Smooth muscle cell (in vitro differentiated cells): ENCODE measurements around the gene GAP43. TPM values are rescaled to one million over a fixed set of nuclear protein-coding genes. Genes with fewer than 3 reads are reported as not detected.

ENCODE experiments used
- DNase-seq: peaks from one replicate; lab custom pipeline; 2025; ENCODE audit not compliant: unreplicated experiment; lab: John Stamatoyannopoulos, UW
- H2AFZ ChIP-seq: fragments of 200-600 bp; sonication (generic); 2 replicates; pipeline ENCODE4 v1.6.0; 2016; ENCODE audit warnings: antibody characterized with exemption, low read depth, mild to moderate bottlenecking
- H3F3A ChIP-seq: fragments of 200-600 bp; sonication (generic); 2 replicates; pipeline ENCODE4 v1.6.0; 2017; ENCODE audit warnings: antibody characterized with exemption, low read depth
- H3K27ac ChIP-seq: fragments of 200-600 bp; sonication (generic); 2 replicates; pipeline ENCODE4 v1.5.1; 2016; ENCODE audit warnings: low read depth, mild to moderate bottlenecking
- H3K27me3 ChIP-seq: fragments of 200-600 bp; sonication (generic); 2 replicates; pipeline ENCODE4 v1.6.1; 2016; ENCODE audit warnings: low read depth, mild to moderate bottlenecking
- H3K36me3 ChIP-seq: fragments of 200-600 bp; sonication (generic); 2 replicates; pipeline ENCODE4 v1.5.1; 2016; ENCODE audit warnings: low read depth
- H3K4me1 ChIP-seq: fragments of 200-600 bp; sonication (generic); 2 replicates; pipeline ENCODE4 v1.5.1; 2016; ENCODE audit warnings: low read depth
- H3K4me2 ChIP-seq: fragments of 200-600 bp; sonication (generic); 2 replicates; pipeline ENCODE4 v1.6.0; 2016; ENCODE audit warnings: mild to moderate bottlenecking
- H3K4me3 ChIP-seq: fragments of 200-600 bp; sonication (generic); 2 replicates; pipeline ENCODE4 v1.5.1; 2016; ENCODE audit warnings: mild to moderate bottlenecking
- H3K79me2 ChIP-seq: fragments of 200-600 bp; sonication (generic); 2 replicates; pipeline ENCODE4 v1.6.0; 2016; ENCODE audit warnings: low read depth, mild to moderate bottlenecking
- H3K9ac ChIP-seq: fragments of 200-600 bp; sonication (generic); 2 replicates; pipeline ENCODE4 v1.6.0; 2016; ENCODE audit warnings: low read depth
- H3K9me3 ChIP-seq: fragments of 200-600 bp; sonication (generic); replicated peaks from 2 replicates; pipeline ENCODE4 v1.5.1; 2016; ENCODE audit warnings: low read depth
- H4K20me1 ChIP-seq: fragments of 200-600 bp; sonication (generic); 2 replicates; pipeline ENCODE4 v1.6.0; 2016; ENCODE audit warnings: low read depth
- WGBS: methylation state at CpG from one replicate; pipeline ENCODE4 v1.1.7; 2016; ENCODE audit warnings: low lambda C conversion rate; 5-methylcytosine and 5-hydroxymethylcytosine counted together
- polyA plus RNA-seq: library from polyadenylated mRNA; unstranded; fragments of >200 nt; fragmentation: Nextera tagmentation; extraction: Ambion mirVana; gene quantifications from 2 replicates; pipeline ENCODE4 v1.2.1, GENCODE V29; 2016
- total RNA-seq: library from RNA; depleted of rRNA; stranded (reverse); fragments of >200 nt; gene quantifications from 2 replicates; pipeline ENCODE4 v1.2.3, GENCODE V29; 2014
- TF ChIP-seq, protein P1 (sequence below): fragments of 200-600 bp; sonication (generic); IDR thresholded peaks from 2 replicates; pipeline ENCODE4 v1.5.1; 2017; ENCODE audit warnings: borderline replicate concordance, mild to moderate bottlenecking, antibody characterized with exemption; ENCODE audit not compliant: insufficient read depth, poor library complexity, severe bottlenecking

GAP43 gene
- total and polyA plus RNA-seq, 2 experiments from 2014 or later, result 5.3 to 11.7 TPM

DNA sequence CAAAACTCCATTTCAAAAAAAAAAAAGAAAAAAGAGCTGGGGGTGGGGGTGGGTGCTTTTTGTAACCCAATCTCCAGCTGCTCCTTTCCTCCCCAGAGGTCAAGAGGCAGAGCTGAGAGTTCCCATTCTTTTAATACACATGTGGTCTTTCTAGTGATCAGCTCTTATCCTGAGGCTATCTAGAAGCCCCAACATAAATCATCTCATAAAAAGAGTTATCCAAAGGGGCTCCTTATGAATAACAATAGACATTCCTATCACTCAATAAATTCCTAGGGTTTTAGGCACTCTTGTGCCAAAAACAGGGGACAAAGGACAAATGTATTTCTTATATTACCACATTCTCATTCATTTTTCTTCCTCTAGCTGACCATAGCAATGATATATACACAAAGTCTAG is 25.1 kb upstream of the GAP43 start:
- Histone ChIP-seq H3K27me3 (no peaks in the 10 kb centered on the region), H3K4me3 (no peak overlapping the region), H3K4me2 (no peak overlapping the region), H3F3A (no peaks in the 10 kb centered on the region), H4K20me1 (no peaks in the 10 kb centered on the region), H3K9ac (no peak overlapping the region), H3K36me3 (no peaks in the 10 kb centered on the region), H2AFZ (no peak overlapping the region), H3K4me1 (no peaks in the 10 kb centered on the region), H3K9me3 (no peaks in the 10 kb centered on the region), H3K27ac (no peak overlapping the region), H3K79me2 (no peaks in the 10 kb centered on the region)
- DNase-seq, result no peak
- TF ChIP-seq, protein P1, sequence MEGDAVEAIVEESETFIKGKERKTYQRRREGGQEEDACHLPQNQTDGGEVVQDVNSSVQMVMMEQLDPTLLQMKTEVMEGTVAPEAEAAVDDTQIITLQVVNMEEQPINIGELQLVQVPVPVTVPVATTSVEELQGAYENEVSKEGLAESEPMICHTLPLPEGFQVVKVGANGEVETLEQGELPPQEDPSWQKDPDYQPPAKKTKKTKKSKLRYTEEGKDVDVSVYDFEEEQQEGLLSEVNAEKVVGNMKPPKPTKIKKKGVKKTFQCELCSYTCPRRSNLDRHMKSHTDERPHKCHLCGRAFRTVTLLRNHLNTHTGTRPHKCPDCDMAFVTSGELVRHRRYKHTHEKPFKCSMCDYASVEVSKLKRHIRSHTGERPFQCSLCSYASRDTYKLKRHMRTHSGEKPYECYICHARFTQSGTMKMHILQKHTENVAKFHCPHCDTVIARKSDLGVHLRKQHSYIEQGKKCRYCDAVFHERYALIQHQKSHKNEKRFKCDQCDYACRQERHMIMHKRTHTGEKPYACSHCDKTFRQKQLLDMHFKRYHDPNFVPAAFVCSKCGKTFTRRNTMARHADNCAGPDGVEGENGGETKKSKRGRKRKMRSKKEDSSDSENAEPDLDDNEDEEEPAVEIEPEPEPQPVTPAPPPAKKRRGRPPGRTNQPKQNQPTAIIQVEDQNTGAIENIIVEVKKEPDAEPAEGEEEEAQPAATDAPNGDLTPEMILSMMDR, result no peak

DNA sequence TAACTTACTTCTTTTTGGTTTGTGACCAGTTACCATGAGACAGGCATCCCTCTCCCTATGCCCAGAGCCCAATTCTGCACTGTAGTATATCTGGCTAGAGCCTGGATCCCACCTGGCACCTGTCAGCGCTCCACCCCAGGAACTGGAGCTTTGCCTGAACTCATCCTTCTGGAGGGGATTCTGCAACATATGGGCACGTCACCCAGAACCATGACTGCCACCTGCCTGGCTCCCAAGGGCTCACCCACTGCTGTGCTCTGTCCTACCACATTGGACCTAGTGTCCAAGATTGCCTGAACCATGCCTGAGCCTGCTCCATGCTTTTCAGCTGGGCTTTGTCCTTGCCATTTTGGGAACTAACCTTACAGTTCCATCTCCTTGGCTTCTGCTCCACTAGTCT is 21.1 kb upstream of the GAP43 start:
- H3K4me2 ChIP-seq, result no peak overlapping the region
- 97% methylated on average over 2 of the region's 2 CpGs for WGBS
- H3K36me3 ChIP-seq, result no peaks in the 10 kb centered on the region
- H3K27me3 ChIP-seq, result no peaks in the 10 kb centered on the region
- H3K27ac ChIP-seq, result no peak overlapping the region
- no peaks in the 10 kb centered on the region for H3K4me1 ChIP-seq
- TF ChIP-seq, protein P1, result no peak
- no peak overlapping the region for H3K9ac ChIP-seq
- H2AFZ ChIP-seq, result no peak overlapping the region
- H3K4me3 ChIP-seq, result no peak overlapping the region
- DNase-seq, result no peak
- no peaks in the 10 kb centered on the region for H3K79me2 ChIP-seq
- H3F3A ChIP-seq, result no peaks in the 10 kb centered on the region
- H3K9me3 ChIP-seq, result no peaks in the 10 kb centered on the region
- no peaks in the 10 kb centered on the region for H4K20me1 ChIP-seq

DNA sequence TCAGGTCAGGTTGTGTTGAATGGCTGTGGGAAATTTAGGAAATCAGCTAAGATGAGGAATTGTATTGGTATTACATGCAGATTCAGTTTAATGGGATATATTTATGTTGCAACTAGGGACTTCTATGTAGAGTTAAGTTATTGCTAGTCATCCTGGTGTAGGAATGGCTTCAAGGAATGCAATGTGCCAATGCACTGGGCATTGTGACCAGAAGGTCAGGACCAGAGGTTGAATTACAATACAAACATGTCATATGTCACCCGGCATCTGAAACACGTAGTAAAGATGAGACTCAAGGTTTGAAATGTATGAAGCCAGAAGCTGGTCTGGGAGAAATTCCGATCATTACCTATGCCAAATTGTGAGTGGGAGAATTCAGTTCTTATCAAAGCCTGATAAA is 11.7 kb upstream of the GAP43 start:
- peaks cover 3% of the 10 kb centered on the region for H3K4me1 ChIP-seq
- H3K9me3 ChIP-seq, result no peaks in the 10 kb centered on the region
- TF ChIP-seq, protein P1, result no peak
- no peak for DNase-seq
- no peak overlapping the region for H2AFZ ChIP-seq
- H3K9ac ChIP-seq, result no peak overlapping the region
- no peaks in the 10 kb centered on the region for H3K79me2 ChIP-seq
- no peak overlapping the region for H3K27ac ChIP-seq
- no peaks in the 10 kb centered on the region for H4K20me1 ChIP-seq
- no peak overlapping the region for H3K4me2 ChIP-seq
- no peaks in the 10 kb centered on the region for H3K36me3 ChIP-seq
- H3K27me3 ChIP-seq, result no peaks in the 10 kb centered on the region
- no peaks in the 10 kb centered on the region for H3F3A ChIP-seq
- 95% methylated on average over 3 of the region's 3 CpGs for WGBS
- no peak overlapping the region for H3K4me3 ChIP-seq

DNA sequence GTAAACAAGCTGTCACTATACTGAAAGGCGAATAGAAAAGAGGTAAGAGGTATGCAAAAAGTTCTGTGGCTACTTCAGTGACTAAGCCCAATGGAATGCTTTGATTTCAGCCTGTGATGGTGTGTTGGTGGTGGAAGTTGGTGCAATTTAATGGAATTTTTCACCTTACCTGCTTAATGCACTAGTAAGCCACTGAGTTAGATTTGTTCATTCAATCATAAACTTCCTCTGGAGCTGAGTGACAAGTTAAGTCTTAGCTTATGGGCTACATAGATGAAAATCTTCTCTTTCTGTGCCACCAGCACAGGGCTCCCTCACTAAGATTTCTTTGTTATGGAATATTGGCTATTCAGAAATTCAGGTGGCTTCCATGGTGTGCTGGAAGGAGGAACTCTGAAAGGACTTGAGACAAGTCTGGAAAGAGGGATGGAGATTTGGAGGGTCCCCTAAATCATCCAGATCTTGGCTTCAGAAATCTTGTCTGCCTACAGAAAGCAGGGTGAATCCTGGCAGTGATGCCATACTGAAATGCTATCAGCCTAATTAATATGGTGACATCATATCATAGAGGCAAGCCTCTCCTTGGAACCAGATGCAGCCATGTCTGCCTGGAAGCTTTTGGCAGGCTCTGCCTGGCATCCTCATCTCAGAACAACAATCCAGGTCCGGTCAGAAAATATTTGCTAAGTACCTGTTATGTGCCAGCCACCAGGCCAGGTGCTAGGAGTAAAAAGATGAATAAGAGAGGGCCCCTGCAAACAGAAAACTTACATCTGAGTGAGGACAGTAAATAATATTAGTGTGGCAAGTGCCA is 8.1 kb upstream of the GAP43 start:
- no peaks in the 10 kb centered on the region for H3K9me3 ChIP-seq
- H3K9ac ChIP-seq, result no peak overlapping the region
- H3K4me2 ChIP-seq, result no peak overlapping the region
- DNase-seq, result no peak
- H3K4me1 ChIP-seq, result peaks cover 3% of the 10 kb centered on the region
- H3K27ac ChIP-seq, result no peak overlapping the region
- H4K20me1 ChIP-seq, result no peaks in the 10 kb centered on the region
- H3K4me3 ChIP-seq, result no peak overlapping the region
- H2AFZ ChIP-seq, result no peak overlapping the region
- TF ChIP-seq, protein P1, result no peak
- H3K27me3 ChIP-seq, result no peaks in the 10 kb centered on the region
- no peaks in the 10 kb centered on the region for H3K79me2 ChIP-seq
- H3K36me3 ChIP-seq, result no peaks in the 10 kb centered on the region
- no peaks in the 10 kb centered on the region for H3F3A ChIP-seq
- 69% methylated on average over 2 of the region's 2 CpGs for WGBS
